ENCODE measurements around the gene AADACL4.

AADACL4 gene

DNA sequence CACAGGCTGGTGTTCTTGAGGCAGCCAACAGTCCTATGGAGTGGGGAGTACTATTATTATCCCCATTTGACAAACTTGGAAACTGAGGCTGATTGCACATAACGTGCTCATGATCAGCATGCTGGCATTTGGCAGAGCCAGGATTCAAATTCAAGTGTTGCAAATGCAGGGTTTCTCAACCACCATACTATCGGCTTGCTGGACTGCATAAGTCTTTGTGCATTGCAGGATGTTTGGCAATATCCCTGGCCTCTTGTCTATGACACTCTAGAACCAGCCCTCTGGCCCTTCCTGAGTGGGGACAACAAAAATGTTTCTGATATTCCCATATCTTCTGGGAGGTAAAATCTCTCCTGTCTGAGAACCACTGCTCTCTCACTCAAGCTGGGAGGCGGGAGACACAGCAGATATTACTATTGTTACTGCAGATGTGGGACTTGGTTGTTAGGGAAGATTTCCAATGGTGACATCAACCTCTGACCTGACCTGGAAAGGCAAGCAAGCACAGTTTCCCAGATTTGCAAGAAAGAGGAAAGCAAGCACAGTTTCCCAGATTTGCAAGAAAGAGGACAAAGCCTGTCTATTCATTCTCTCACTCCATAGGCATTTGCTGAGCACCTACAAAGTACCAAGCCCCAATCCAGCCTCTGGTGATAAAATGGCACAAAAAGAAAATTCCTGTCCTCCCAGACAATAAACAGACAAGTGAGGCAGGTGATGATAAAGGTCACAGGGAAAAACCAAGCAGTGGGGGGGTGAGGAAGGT is 71.0 kb downstream of the AADACL4 start:
- TF ChIP-seq, protein P1, sequence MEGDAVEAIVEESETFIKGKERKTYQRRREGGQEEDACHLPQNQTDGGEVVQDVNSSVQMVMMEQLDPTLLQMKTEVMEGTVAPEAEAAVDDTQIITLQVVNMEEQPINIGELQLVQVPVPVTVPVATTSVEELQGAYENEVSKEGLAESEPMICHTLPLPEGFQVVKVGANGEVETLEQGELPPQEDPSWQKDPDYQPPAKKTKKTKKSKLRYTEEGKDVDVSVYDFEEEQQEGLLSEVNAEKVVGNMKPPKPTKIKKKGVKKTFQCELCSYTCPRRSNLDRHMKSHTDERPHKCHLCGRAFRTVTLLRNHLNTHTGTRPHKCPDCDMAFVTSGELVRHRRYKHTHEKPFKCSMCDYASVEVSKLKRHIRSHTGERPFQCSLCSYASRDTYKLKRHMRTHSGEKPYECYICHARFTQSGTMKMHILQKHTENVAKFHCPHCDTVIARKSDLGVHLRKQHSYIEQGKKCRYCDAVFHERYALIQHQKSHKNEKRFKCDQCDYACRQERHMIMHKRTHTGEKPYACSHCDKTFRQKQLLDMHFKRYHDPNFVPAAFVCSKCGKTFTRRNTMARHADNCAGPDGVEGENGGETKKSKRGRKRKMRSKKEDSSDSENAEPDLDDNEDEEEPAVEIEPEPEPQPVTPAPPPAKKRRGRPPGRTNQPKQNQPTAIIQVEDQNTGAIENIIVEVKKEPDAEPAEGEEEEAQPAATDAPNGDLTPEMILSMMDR (IDR thresholded peaks at IDR 0.05; ENCODE audit: extremely low read depth, missing control alignments), result no peak
- no peak for DNase-seq (ENCODE audit: low spot score)

- DNase-seq (ENCODE audit: low spot score), result no peak
- TF ChIP-seq, protein P1 (IDR thresholded peaks at IDR 0.05; ENCODE audit: extremely low read depth, missing control alignments), result no peak
Observed at GRCh38 chr1:12715896-12716437, 72.1 kb downstream of the AADACL4 start, which contains the start of gene AADACL3. Gene AADACL3 (plus strand): TSS chr1:12716110. CDS start chr1:12716177, 67 bp downstream.

Data from GM20000 (cell line).